Mucosa of descending colon (tissue), 3 donors: ENCODE results near the gene KCNN2. TPM values are rescaled to one million over a fixed set of nuclear protein-coding genes. Genes with fewer than 3 reads are reported as not detected.

Experiments used
- ATAC-seq: fragments of 200-7000 bp; cut with Tn5 transposase; one replicate; pipeline ENCODE4 v1.9.1; 2020; ENCODE audit warnings: mild to moderate bottlenecking, moderate library complexity
- DNase-seq, 3 donors: peaks; one replicate each; pipeline ENCODE4 v3.0.0-alpha.2; 2020
- H3K36me3 ChIP-seq: fragments of 200-600 bp; one replicate; pipeline ENCODE4 v1.8.0; 2021; ENCODE audit warnings: low read depth, mild to moderate bottlenecking
- H3K4me1 ChIP-seq: fragments of 200-600 bp; one replicate; pipeline ENCODE4 v1.8.0; 2021; ENCODE audit warnings: low read depth, mild to moderate bottlenecking
- H3K4me3 ChIP-seq: fragments of 200-600 bp; one replicate; pipeline ENCODE4 v1.8.0; 2021; ENCODE audit warnings: mild to moderate bottlenecking
- H3K9me3 ChIP-seq: fragments of 200-600 bp; one replicate; pipeline ENCODE4 v1.8.0; 2021; ENCODE audit warnings: mild to moderate bottlenecking
- intact Hi-C, 2 donors: fragments of 100-400 bp; cut with DNase I in 1 of 2; cut with micrococcal nuclease in 1 of 2; formaldehyde crosslinking; loops; one replicate each; pipeline versions ENCODE4 v1.11.0 to v1.11.1; 2022; cut with DNase I, micrococcal nuclease
- total RNA-seq, 3 donors: library from RNA; stranded (reverse); fragmentation: NEBNext Ultra II Directional in 2 of 3; extraction: Animal tissue kit (Norgen Biotek cat#: 25700) in 2 of 3; gene quantifications; one replicate each; pipeline versions ENCODE4 v1.2.1 to v1.2.4, GENCODE V29; 2021 to 2023
- TF ChIP-seq, protein P1 (sequence below): fragments of 200-600 bp; IDR thresholded peaks from one replicate; pipeline ENCODE4 v1.8.0; 2022; ENCODE audit warnings: antibody characterized with exemption, mild to moderate bottlenecking
- donor health status: DM: no; HTN: no; CAD: no; lungs with moderate emphysema.
- donor health status: DM: no; HTN: no; CAD: no.
- donor health status: DM: no; HTN: yes; CAD: no.

The KCNN2 gene
- total RNA-seq, 3 donors from 2014 or later: 0.48 to 3.5 (median 0.96) TPM

DNA sequence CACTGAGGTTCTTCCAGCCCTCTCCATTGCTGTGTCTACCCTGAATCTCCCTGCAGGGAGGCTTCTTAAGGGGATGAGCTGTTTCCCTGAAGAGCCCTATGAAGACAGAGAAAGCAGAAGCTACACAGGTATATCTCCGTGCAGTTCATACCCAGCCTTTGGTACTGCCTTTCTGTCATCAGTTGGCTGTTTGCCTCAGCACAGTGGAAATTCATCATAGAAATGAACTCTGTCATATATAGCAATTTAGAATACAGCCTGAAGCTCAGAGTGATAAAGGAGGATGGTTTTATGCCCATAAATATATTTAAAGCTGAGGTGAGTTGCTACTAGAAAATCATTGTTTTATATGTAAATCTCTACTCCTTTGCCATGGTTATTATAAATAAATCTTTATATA lies 42.6 kb upstream of the KCNN2 start:
- TF ChIP-seq, protein P1, sequence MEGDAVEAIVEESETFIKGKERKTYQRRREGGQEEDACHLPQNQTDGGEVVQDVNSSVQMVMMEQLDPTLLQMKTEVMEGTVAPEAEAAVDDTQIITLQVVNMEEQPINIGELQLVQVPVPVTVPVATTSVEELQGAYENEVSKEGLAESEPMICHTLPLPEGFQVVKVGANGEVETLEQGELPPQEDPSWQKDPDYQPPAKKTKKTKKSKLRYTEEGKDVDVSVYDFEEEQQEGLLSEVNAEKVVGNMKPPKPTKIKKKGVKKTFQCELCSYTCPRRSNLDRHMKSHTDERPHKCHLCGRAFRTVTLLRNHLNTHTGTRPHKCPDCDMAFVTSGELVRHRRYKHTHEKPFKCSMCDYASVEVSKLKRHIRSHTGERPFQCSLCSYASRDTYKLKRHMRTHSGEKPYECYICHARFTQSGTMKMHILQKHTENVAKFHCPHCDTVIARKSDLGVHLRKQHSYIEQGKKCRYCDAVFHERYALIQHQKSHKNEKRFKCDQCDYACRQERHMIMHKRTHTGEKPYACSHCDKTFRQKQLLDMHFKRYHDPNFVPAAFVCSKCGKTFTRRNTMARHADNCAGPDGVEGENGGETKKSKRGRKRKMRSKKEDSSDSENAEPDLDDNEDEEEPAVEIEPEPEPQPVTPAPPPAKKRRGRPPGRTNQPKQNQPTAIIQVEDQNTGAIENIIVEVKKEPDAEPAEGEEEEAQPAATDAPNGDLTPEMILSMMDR: no peak
- H3K9me3 ChIP-seq: no peaks in the 10 kb centered on the region
- H3K4me3 ChIP-seq: no peak overlapping the region
- no peaks in the 10 kb centered on the region for H3K36me3 ChIP-seq
- no peak for DNase-seq
- H3K4me1 ChIP-seq: no peaks in the 10 kb centered on the region
- intact Hi-C loops: no loop called here
- no peak for ATAC-seq

DNA sequence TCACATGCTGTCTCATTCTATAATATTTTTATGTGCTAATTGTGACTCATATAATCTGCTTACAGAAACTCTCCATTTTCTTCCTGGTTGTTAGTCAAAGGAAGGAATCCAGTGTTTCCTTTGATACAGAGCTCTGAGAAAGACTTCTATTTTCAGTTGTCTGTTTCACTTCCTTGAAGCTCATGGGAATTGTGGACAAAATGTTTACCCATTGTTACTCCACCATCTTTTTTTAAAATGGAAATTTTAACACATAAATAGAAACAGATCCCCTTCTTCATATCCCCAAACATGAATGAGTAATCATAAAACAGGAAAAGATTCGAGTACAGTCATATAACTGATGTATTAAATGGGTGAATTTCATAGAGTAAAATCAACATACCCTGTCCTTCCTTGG lies 42.0 kb upstream of the KCNN2 start:
- Histone ChIP-seq H3K9me3 (no peaks in the 10 kb centered on the region), H3K36me3 (no peaks in the 10 kb centered on the region), H3K4me1 (no peaks in the 10 kb centered on the region), H3K4me3 (no peak overlapping the region)
- ATAC-seq (no peak), DNase-seq (no peak)
- intact Hi-C loops: no loop called here
- TF ChIP-seq, protein P1: no peak

DNA sequence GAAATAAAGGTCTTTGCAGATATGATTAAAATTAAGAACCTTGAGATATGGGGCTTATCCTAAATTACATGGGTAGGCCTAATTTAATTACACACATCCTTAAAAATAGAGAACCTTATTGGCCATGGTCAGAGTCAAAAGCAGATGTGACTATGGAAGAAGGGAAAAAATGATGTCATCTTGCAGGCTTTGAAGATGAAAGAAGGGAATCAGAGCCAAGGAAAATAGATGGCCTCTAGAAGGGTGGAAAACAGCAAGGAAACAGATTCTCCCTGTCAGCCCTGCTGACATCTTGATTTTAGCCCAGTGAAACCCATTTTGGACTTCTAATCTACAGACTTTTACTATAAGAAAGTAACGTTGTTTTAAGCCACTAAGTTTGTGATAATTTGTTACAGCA lies 37.6 kb upstream of the KCNN2 start:
- ATAC-seq (no peak), DNase-seq (no peak)
- no peaks in the 10 kb centered on the region for H3K36me3 ChIP-seq
- TF ChIP-seq, protein P1: no peak
- H3K4me1 ChIP-seq: no peaks in the 10 kb centered on the region
- intact Hi-C loops: no loop called here
- no peak overlapping the region for H3K4me3 ChIP-seq
- no peaks in the 10 kb centered on the region for H3K9me3 ChIP-seq

DNA sequence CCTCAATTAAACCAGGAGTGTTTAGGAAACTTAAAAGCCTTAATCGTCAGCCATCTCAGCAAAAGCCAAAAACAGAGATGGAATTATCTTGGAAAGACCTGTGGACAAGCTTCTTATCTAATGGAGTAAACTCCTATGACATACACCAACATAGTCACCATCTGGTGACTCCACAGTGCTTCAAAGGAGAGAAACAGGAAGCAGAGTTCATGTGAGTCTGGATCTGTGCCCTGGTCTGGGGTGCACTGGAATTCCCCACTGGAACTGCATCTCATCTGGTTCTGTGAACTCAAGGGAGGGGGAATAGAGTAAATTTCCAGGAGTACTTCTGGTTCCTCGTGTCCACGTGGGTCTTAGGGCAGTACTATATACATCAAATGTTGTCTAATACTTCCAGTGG lies 36.3 kb upstream of the KCNN2 start:
- Histone ChIP-seq H3K4me3 (no peak overlapping the region), H3K36me3 (no peaks in the 10 kb centered on the region), H3K9me3 (no peaks in the 10 kb centered on the region), H3K4me1 (no peaks in the 10 kb centered on the region)
- TF ChIP-seq, protein P1: no peak
- peak; percentile 59 for ATAC-seq
- intact Hi-C loops: no loop called here
- DNase-seq: peak in 1 of 3 donors; percentile 12

DNA sequence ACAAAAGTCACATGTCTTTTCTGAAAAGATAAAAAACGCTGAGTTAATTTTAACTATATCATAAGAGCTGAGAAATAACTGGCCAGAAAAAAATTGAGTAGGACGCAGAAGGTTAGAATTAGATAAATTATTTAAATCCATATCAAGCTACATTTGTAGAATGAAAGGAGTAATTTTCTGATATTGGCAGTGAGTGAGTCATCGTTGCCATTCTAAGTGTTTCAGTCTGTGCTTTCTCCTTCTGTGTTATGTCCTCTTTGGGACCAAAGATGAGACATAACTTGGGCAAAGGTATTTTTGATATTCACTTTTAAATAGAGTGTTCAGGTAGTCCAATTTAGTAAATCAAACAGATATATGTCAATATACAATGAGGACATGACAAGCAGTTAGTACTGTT lies 34.4 kb upstream of the KCNN2 start:
- TF ChIP-seq, protein P1: no peak

DNA sequence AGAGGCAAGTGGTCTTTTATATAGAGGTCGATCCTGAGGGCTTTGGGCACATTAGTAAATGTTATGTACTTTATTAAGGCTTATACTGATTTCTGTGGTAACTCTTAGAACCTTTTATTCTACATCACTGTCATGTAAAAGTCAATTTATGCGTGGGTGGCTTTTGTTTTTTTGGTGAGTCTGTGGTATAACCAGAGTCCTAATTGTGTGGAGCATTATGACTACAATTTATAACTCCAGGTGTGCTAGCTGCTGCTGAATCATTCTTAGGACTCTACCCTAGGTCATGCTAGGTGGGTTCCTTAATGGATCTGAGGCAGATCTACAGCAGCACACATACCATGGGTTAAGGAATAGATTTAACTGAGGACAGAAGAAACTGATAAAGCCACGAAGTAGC lies 33.9 kb upstream of the KCNN2 start:
- no peak for ATAC-seq
- TF ChIP-seq, protein P1: no peak

More for the DNA sequence above, 34.4 kb upstream of the KCNN2 start:
- intact Hi-C loops: no loop called here
- no peak overlapping the region for H3K4me3 ChIP-seq
- ATAC-seq: no peak
- no peaks in the 10 kb centered on the region for H3K9me3 ChIP-seq
- H3K36me3 ChIP-seq: no peaks in the 10 kb centered on the region
- DNase-seq: no peak
- no peaks in the 10 kb centered on the region for H3K4me1 ChIP-seq

More for the DNA sequence above, 33.9 kb upstream of the KCNN2 start:
- Histone ChIP-seq H3K9me3 (no peaks in the 10 kb centered on the region), H3K36me3 (no peaks in the 10 kb centered on the region), H3K4me1 (no peaks in the 10 kb centered on the region), H3K4me3 (no peak overlapping the region)
- DNase-seq: no peak
- intact Hi-C loops: no loop called here
